NCI-H2081 treated with DMSO at 0.1 percent for 48 hours (cell line): ENCODE results near the gene MAN1C1.
"Not testable (repeated sequence)": the region's sequence is repeated elsewhere in the genome, so short reads cannot be mapped to it uniquely, and the experiment has no call there.

Experiments
- DNase-seq: peaks from one replicate; lab custom pipeline; 2025; lab: John Stamatoyannopoulos, UW

The MAN1C1 gene

DNA sequence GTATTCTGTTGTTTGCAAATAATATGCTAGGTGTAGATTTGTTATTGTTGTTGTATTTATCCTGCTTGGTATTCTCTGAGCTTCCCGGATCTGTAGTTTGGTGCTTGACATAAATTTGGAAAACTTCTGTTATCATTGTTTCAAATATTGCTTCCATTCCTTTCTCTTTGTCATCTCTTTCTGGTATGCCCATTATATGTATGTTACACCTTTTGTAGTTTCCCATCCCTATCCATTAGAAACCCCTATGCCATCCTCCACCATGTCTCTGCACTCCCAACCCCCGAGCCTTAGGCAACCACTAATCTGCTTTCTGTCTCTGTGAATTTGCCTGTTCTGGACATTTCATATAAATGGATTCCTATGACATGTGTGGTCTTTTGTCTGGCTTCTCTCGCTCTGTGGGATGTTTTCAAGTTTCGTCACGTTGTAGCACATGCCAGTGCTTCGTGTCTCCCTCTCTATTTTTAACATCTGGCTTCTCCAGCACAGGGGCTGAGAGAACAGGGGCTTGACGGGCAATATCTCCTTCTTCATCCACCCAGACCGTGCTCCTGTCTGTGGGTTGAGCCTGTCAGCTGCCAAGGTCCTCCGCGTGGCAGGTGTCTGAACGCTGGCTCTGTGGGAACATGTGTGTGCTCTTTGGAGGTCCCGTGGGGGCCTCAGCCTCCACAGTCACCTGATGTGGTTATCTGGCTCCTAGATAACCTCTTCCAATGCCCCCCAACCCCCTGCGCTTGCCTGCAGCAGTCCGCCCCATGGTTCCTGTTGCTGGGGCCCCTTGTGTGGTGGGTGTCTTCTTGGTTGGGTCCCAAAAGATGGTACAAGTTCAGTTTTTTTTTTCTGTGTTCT, 32.8 kb upstream of the MAN1C1 start:
- no peak for DNase-seq

DNA sequence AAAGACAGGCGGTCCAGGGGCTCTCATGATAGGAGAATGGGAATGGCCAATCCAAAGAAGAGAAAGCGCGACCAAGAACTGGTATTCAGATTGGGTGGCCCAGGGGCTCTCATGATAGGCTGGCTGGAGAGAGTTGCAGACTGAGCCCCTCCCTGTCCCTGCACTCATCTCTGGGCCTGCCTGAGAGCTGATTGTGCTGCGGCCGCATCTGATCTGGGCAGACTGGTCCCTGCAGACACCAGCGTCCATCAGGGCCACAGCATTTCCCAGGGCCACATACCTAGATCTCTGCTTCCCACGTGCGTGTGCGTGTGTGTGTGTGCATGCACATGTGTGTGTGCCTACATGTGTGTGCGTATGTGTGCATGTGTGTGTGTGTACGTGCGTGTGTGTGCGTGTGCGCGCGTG, 30.4 kb upstream of the MAN1C1 start:
- DNase-seq = no peak

- no peak for DNase-seq
Measured at GRCh38 chr1:25587290-25587689, 29.3 kb upstream of the MAN1C1 start.

GRCh38 chr1:25588224-25588623, 28.4 kb upstream of the MAN1C1 start:
- not testable (repeated sequence) for DNase-seq

- not testable (repeated sequence) for DNase-seq
Measured at GRCh38 chr1:25588786-25589185, 27.8 kb upstream of the MAN1C1 start.

GRCh38 chr1:25590096-25590824, 26.3 kb upstream of the MAN1C1 start:
- DNase-seq = no peak

DNA sequence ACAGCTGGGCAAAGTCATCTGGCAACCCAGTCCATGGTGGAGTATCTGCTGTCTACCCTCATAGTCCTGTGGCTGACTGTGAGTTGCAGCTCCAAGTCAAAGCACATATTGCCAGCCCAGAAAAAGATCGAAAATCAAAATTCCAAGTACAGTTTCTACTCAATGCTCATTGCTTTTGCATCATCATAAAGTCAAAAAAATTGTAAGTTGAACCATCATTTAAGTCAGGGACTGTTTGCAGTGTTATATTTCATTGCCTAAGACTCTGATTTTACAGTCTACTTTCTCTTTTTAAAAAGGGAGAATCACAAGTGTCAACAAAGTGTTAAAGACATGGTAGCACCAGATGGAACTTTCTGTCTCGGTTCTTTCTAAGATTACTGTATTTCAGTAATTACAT, 22.7 kb upstream of the MAN1C1 start:
- no peak for DNase-seq

DNA sequence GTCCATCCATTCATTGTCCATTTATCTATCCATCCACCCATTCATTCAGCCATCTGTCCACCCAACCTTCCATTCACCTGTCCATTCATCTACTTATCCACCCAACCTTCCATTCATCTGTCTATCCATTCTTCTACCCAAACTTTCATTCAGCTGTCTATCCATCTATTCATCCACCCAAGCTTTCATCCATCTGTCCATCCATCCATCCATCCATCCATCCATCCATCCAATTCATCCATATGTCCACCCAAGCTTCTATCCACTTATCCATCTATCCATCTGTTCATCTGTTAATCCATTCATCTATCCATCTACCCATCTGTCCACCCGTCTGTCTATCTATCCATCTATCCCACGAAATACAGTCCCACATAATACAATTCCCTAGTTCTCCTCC, 21.6 kb upstream of the MAN1C1 start:
- DNase-seq = no peak

- not testable (repeated sequence) for DNase-seq
Measured at GRCh38 chr1:25596641-25597040, 19.9 kb upstream of the MAN1C1 start.

- no peak for DNase-seq
Measured at GRCh38 chr1:25598879-25599278, 17.7 kb upstream of the MAN1C1 start.

- DNase-seq = no peak
Measured at GRCh38 chr1:25599969-25600610, 16.5 kb upstream of the MAN1C1 start.

- not testable (repeated sequence) for DNase-seq
Measured at GRCh38 chr1:25600971-25601699, 15.5 kb upstream of the MAN1C1 start.

GRCh38 chr1:25603779-25604538, 12.6 kb upstream of the MAN1C1 start:
- not testable (repeated sequence) for DNase-seq

DNA sequence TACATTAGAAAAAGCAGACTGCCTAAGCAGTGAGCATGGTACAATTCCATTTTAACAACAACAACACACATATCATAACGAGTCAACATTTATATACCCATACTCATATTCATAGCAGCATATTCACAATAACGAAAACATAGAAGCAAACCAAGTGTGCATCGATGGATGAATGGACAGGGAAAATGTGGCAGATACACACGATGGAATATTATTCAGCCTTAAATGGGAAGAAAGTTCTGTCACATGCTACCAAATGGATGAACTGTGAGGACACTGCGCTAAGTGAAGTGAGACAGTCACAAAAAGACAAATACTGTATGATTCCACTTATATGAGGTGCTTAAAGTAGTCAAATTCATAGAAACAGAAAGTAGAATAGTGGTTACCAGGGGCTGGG, 9.5 kb upstream of the MAN1C1 start:
- DNase-seq = no peak

DNA sequence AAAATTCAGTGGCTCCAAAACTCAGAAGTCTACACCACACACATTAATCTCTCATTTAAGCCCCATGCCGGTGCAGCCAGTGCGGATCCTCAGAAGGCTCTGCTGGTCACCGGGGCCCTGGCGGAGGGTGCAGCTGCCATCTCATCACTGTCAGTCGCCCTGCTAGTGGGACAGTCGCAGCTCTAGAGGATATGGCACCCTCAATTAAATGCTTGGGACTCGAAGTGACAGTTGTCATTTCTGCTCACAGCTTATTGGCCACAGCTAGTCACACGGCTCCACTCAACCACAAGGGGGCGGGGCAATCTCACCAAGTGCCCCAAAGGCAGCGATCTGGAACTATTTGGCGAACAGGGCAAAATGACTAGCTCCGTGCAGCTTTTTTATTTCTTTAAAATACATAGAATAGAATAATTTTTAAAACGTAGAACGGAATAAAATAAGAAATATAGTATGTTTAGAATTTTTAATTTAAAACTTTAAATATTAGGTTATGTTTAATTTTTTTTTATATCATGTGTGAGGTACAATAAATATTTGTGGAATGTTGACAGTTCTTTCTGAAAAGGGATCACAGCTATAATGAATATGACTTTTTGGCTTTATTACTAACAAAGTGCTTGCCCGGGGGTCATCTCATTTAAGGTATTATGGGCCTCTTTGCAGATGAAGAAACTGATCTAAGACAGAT, 8.0 kb upstream of the MAN1C1 start:
- DNase-seq = peak; percentile 21

- no peak for DNase-seq
Measured at GRCh38 chr1:25609921-25610320, 6.7 kb upstream of the MAN1C1 start.

DNA sequence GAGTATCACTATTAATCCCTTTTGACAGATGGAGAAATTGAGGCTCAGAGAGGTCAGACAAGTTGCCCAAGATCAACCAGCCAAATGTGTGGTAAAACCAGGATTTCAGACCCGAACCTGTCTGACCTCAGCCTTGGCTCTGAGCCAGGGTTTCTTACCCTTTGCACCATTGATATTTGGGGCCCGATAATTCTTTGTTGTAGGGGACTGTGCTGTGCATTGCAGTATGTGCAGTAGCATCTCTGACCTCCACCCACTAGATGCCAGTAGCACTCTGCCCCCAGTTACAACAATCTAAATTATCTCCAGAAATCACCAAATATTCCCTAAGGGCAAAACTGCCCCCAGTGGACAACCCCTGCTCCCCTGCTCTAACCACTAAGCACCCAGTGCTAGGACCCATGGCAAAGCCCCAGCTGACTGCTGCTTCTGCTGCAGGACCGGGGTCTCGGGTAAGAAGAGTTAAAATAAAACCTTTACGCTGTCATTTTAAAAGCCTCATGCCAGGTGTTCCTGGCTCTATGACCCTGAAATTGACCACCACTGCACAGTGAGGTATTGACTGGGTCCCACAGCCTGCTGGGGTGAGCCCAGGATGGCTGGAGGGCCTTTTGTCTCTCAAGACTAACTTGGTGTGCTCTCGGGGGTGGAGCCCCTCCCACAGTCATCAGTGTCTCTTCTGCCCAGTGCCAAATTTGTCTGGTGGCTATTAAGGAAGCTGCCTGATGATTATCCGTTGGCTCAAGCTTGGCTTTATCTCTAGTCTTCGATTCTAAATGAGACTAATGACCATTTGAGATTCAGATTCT, 5.6 kb upstream of the MAN1C1 start:
- DNase-seq = no peak

GRCh38 chr1:25611843-25612242, 4.7 kb upstream of the MAN1C1 start:
- DNase-seq = no peak

DNA sequence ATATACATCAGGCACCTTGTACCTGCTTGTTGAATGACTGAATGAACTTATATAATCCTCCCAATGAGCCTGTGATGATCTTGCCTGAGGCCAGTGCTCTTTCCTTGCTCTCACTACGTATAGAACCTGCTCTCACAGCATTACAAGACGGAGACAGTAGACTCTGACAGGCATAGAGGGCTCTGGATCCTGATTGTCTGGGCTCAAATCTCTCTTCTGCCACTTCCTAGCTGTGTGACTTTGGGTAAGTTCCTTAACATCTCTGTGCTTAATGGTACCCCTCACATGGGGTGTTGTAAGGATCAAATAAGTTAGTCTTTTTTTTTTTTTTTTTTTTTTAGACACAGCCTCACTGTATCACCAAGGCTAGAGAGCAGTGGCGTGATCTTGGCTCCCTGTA, 4.2 kb upstream of the MAN1C1 start:
- DNase-seq = no peak

DNA sequence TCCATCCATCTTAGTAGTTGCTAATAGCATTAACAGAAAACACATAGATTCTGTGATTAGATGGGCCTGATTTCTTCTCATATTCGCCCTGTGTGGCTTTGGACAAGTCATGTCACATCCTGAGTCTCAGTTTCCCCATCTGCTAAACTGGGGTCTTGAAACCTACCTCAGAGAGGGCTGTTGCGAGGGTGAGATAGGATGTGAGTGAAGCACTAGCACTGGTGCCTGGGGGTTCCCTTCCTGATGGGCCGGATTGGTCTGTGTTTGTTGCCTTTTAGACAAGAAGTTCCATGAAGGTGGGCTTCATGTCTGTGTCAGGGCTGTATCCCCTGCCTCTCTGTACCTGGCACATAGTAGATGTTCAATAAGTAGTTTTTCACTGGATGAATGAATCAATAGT, 3.5 kb upstream of the MAN1C1 start:
- no peak for DNase-seq
